CD14-positive monocyte (primary cell): ENCODE results near the gene SELENOP. TPM values are rescaled to one million over a fixed set of nuclear protein-coding genes. Genes with fewer than 3 reads are reported as not detected.

Source experiments
- DNase-seq, 3 donors: peaks; one replicate each; pipeline ENCODE4 v3.0.0-alpha.2; 2011 to 2022
- H2AFZ ChIP-seq: 2 replicates; pipeline ENCODE4 v1.6.0; 2012; ENCODE audit warnings: mild to moderate bottlenecking, low read depth, low read length, inconsistent platforms; ENCODE audit not compliant: insufficient read depth, poor library complexity, severe bottlenecking
- H3K27ac ChIP-seq, 2 donors: 1 replicate in 1 of 2; 2 replicates in 1 of 2; pipeline ENCODE4 v1.5.1; 2012 to 2013; ENCODE audit warnings: low read length in 2 of 2, control low read depth in 1 of 2, inconsistent platforms in 1 of 2, low read depth in 1 of 2, mild to moderate bottlenecking in 1 of 2
- H3K27me3 ChIP-seq, 2 donors: one replicate each; pipeline versions ENCODE4 v1.6.0 to v1.6.1; 2011 to 2013; ENCODE audit warnings: low read length in 2 of 2; ENCODE audit not compliant: control insufficient read depth in 2 of 2, insufficient read depth in 2 of 2
- H3K36me3 ChIP-seq, 2 donors: replicated peaks in 1 of 2; 1 replicate in 1 of 2; 2 replicates in 1 of 2; pipeline versions ENCODE4 v1.5.1 to v1.6.1; 2012 to 2013; ENCODE audit warnings: low read length in 2 of 2, control low read depth in 1 of 2, inconsistent platforms in 1 of 2, mild to moderate bottlenecking in 1 of 2; ENCODE audit not compliant: insufficient read depth in 2 of 2, control insufficient read depth in 1 of 2
- H3K4me1 ChIP-seq, 2 donors: 1 replicate in 1 of 2; 2 replicates in 1 of 2; pipeline versions ENCODE4 v1.5.1 to v1.6.1; 2012 to 2013; ENCODE audit warnings: low read length in 2 of 2, control low read depth in 1 of 2, inconsistent platforms in 1 of 2, mild to moderate bottlenecking in 1 of 2, moderate library complexity in 1 of 2; ENCODE audit not compliant: insufficient read depth in 2 of 2, control insufficient read depth in 1 of 2
- H3K4me2 ChIP-seq: replicated peaks from 2 replicates; pipeline ENCODE3; 2012; ENCODE audit warnings: low read length, moderate library complexity, mild to moderate bottlenecking; ENCODE audit not compliant: poor library complexity, severe bottlenecking; ENCODE audit errors: extremely low read depth
- H3K4me3 ChIP-seq, 3 experiments: fragments of 200-600 bp in 1 of 3; sonication (generic) in 1 of 3; replicated peaks in 1 of 3; 1 replicate in 2 of 3; 2 replicates in 1 of 3; pipeline ENCODE4 v1.5.1; 2011 to 2013; ENCODE audit warnings: low read length in 3 of 3, mild to moderate bottlenecking in 3 of 3, control low read depth in 2 of 3, low read depth in 2 of 3, inconsistent platforms in 1 of 3, moderate library complexity in 1 of 3
- H3K79me2 ChIP-seq: 2 replicates; pipeline ENCODE4 v1.6.0; 2012; ENCODE audit warnings: mild to moderate bottlenecking, control low read depth, inconsistent platforms, low read length, moderate library complexity; ENCODE audit not compliant: insufficient read depth
- H3K9ac ChIP-seq: 2 replicates; pipeline ENCODE4 v1.6.0; 2017; ENCODE audit warnings: low read length, mild to moderate bottlenecking; ENCODE audit not compliant: insufficient read depth, poor library complexity, severe bottlenecking
- H3K9me3 ChIP-seq, 2 donors: replicated peaks in 1 of 2; 1 replicate in 1 of 2; 2 replicates in 1 of 2; pipeline versions ENCODE4 v1.5.1 to v1.6.1; 2012 to 2013; ENCODE audit warnings: low read length in 2 of 2, control low read depth in 1 of 2; ENCODE audit not compliant: control insufficient read depth in 1 of 2, insufficient read depth in 1 of 2
- H4K20me1 ChIP-seq: 2 replicates; pipeline ENCODE4 v1.6.0; 2012; ENCODE audit warnings: mild to moderate bottlenecking, low read length, control low read depth, moderate library complexity; ENCODE audit not compliant: insufficient read depth
- H3K27ac Mint-ChIP-seq, 7 donors: one replicate each; pipeline ENCODE4 v1.8.0; 2020; ENCODE audit warnings: mild to moderate bottlenecking in 7 of 7, mixed read lengths in 7 of 7, moderate library complexity in 6 of 7, inconsistent platforms in 2 of 7
- H3K27me3 Mint-ChIP-seq, 3 donors: one replicate each; pipeline ENCODE4 v1.8.0; 2021 to 2022; ENCODE audit warnings: low read depth in 3 of 3, mild to moderate bottlenecking in 3 of 3, mixed read lengths in 3 of 3, moderate library complexity in 3 of 3, inconsistent platforms in 1 of 3
- H3K36me3 Mint-ChIP-seq, 2 donors: one replicate each; pipeline ENCODE4 v1.8.0; 2020; ENCODE audit warnings: mixed read lengths in 2 of 2, inconsistent platforms in 1 of 2, mild to moderate bottlenecking in 1 of 2
- H3K4me1 Mint-ChIP-seq: one replicate; pipeline ENCODE4 v1.8.0; 2020; ENCODE audit warnings: mild to moderate bottlenecking, mixed read lengths
- H3K4me3 Mint-ChIP-seq, 2 donors: one replicate each; pipeline ENCODE4 v1.8.0; 2020; ENCODE audit warnings: mild to moderate bottlenecking in 2 of 2, mixed read lengths in 2 of 2, moderate library complexity in 1 of 2
- H3K9me3 Mint-ChIP-seq, 7 donors: one replicate each; pipeline ENCODE4 v1.8.0; 2020 to 2022; ENCODE audit warnings: mixed read lengths in 7 of 7, mild to moderate bottlenecking in 6 of 7, moderate library complexity in 6 of 7, inconsistent platforms in 2 of 7
- CTCF ChIP-seq: fragments of 200-600 bp; IDR thresholded peaks from one replicate; pipeline ENCODE4 v1.8.0; 2022; ENCODE audit warnings: antibody characterized with exemption, mild to moderate bottlenecking
- WGBS: methylation state at CpG from one replicate; pipeline ENCODE4 v1.1.5; 2013; ENCODE audit warnings: missing lambda C conversion rate; ENCODE audit not compliant: insufficient coverage; 5-methylcytosine and 5-hydroxymethylcytosine counted together
- intact Hi-C, 2 donors: fragments of 100-400 bp; cut with micrococcal nuclease; formaldehyde crosslinking; loops; one replicate each; pipeline versions ENCODE4 v1.15.0 to v1.15.1; 2023
- polyA plus RNA-seq, 3 donors: library from polyadenylated mRNA; depleted of rRNA in 1 of 3; unstranded in 2 of 3; stranded (reverse) in 1 of 3; fragments of 300-500 nt in 2 of 3; fragments of >200 nt in 1 of 3; fragmentation: Illumina TruSeq in 2 of 3; gene quantifications; 1 replicate in 2 of 3; 2 replicates in 1 of 3; pipeline ENCODE4 v1.2.3, GENCODE V29; 2012 to 2021

The SELENOP gene
- polyA plus RNA-seq, 3 donors = 0.24 to 0.33 TPM; not detected in 1

- Mint-ChIP-seq H3K27me3 (no peaks in the 10 kb centered on the region), H3K4me1 (no peaks in the 10 kb centered on the region), H3K9me3 (peaks cover 0 to 15% (median 6%) of the 10 kb centered on the region in 7 donors), H3K4me3 (no peak overlapping the region), H3K36me3 (no peaks in the 10 kb centered on the region), H3K27ac (no peak overlapping the region)
- no peaks in the 10 kb centered on the region for H4K20me1 ChIP-seq
- peaks cover 0 to 4% of the 10 kb centered on the region in 2 donors for H3K9me3 ChIP-seq
- no peak overlapping the region for H3K9ac ChIP-seq
- no peak overlapping the region for H3K27ac ChIP-seq
- intact Hi-C loops = no loop called here
- H3K36me3 ChIP-seq = no peaks in the 10 kb centered on the region
- no peaks in the 10 kb centered on the region for H3K79me2 ChIP-seq
- no peaks in the 10 kb centered on the region for H3K27me3 ChIP-seq
- WGBS = 33% methylated on average over 1 of the region's 1 CpG
- no peak overlapping the region for H2AFZ ChIP-seq
- H3K4me1 ChIP-seq = no peaks in the 10 kb centered on the region
- DNase-seq = no peak
- no peak for TF ChIP-seq CTCF
- no peak overlapping the region for H3K4me3 ChIP-seq
- H3K4me2 ChIP-seq = no peak overlapping the region
Measured at GRCh38 chr5:42858031-42858643, 46.4 kb upstream of the SELENOP start.

GRCh38 chr5:42855811-42856210 is 44.1 kb upstream of the SELENOP start:
- no CpG with 5 or more reads among the region's 2 CpGs for WGBS
- no peak overlapping the region for H3K27ac Mint-ChIP-seq
- no peaks in the 10 kb centered on the region for H3K9me3 ChIP-seq
- H3K4me3 ChIP-seq = no peak overlapping the region
- H3K36me3 Mint-ChIP-seq = no peaks in the 10 kb centered on the region
- H3K4me1 ChIP-seq = no peaks in the 10 kb centered on the region
- H3K9me3 Mint-ChIP-seq = peaks cover 3 to 15% (median 4%) of the 10 kb centered on the region in 7 donors
- H3K27ac ChIP-seq = no peak overlapping the region
- no peaks in the 10 kb centered on the region for H3K27me3 Mint-ChIP-seq
- no peaks in the 10 kb centered on the region for H3K4me1 Mint-ChIP-seq
- no peaks in the 10 kb centered on the region for H3K79me2 ChIP-seq
- no peaks in the 10 kb centered on the region for H4K20me1 ChIP-seq
- no peak overlapping the region for H2AFZ ChIP-seq
- DNase-seq = no peak
- intact Hi-C loops = no loop called here
- no peak overlapping the region for H3K9ac ChIP-seq
- H3K4me2 ChIP-seq = no peak overlapping the region
- no peaks in the 10 kb centered on the region for H3K36me3 ChIP-seq
- H3K4me3 Mint-ChIP-seq = no peak overlapping the region
- no peak for TF ChIP-seq CTCF
- H3K27me3 ChIP-seq = no peaks in the 10 kb centered on the region
